Measurements from ENCODE around the gene DTD1.

Gene DTD1

DNA sequence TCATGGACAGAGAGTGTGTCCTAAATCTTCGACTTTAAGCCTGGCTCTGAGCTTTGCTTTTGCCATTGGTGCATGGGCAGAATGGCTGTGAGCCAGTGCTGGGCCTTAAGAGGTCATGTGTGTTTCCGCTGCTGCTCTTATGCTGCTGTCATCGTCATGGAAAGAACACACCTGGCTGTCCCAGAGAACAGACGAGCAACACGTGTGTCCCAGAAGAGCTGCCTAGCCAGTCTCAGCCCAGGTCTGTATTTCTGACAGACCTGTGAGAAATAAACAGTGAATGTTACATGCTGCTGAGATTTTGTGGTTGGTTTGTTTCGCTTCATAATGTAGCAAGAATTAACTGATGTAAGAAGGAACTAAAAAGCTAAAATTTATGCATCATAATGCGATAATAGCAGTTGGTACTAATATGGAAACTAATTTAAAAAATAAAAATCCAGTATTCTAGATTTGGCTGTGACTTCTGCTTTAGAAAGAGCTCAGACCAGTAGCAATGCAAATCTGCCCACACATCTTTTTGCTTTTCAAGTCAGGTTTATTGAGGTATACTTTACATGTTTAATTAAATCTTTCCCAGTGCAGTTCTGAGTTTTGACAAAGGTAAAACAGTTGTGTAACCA lies 214.3 kb downstream of the DTD1 start:
- no peak for DNase-seq

DNA sequence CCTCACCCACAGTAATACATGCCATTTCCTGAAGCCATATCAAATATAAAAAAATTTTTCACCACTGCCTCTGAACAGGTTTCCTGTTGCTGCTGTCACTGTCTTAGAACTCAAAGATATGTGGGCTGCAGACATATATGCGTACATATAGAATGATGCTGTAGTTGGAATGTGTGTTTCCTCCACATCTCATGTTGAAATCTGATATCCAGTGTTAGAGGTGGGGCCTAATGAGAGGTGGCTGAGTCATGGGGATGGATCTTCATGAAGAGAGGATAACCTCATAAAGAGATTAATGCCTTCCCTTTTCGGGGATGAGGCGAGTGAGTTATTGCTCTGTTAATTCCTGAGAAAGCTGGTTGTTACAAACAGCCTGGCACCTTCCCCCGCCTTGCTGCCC lies 218.0 kb downstream of the DTD1 start:
- no peak for DNase-seq

DNA sequence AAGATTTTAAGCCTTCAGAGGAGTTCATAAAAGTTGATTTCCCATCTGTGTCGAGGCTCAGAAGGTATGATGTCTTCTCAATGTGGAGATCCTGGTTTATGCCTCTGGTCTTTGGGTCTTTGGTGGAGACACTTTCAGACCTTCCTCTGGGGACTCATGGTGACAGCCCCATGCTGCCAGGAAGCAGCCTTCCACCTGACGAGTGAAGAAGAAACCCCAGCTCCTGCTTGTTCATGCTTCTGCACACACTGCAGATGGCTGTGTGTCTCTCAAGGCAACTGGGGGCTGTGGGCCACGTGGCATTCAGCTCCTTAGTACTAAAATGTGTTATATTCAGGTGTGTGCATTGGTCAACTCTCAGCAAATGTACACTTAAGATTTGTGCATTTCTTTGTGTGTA lies 220.9 kb downstream of the DTD1 start:
- DNase-seq = no peak

DNA sequence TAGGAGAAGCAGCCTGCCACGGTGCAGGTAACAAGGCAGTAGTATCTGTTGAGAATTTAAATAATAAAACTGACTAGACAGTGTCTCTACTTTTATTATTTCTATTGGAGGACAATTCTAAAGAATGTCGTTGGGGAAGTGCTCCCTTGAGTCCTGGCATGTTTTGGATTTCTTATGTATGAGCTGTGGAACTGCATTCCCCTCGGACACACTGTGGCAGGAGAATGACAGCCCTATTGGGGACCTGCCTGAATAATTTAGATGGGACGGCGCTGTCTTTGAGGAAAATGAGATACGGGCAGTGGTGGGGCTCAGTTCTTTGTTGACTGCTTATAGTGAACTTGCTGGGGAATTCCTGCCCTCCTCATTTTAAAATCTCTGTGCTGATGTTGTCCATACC lies 223.3 kb downstream of the DTD1 start:
- no peak for DNase-seq

DNA sequence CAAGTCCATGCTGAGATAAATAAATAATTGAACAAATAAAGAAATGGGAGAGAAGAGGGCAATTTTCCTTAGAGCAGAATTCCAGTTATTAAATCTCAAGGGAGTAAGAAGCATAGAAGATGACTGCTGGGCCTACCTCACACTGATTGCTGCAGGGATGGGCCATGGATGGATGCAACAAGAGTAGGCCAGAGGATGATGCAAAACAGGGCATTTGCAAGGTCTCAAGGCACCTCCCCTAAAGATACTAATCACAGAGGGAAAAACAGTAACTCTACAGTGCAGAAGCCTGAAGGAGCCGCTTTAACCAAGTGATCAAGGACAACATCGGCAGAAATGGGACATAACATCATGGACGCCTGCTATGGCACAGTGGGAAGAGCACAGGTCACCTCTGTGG lies 224.1 kb downstream of the DTD1 start:
- DNase-seq = no peak

DNA sequence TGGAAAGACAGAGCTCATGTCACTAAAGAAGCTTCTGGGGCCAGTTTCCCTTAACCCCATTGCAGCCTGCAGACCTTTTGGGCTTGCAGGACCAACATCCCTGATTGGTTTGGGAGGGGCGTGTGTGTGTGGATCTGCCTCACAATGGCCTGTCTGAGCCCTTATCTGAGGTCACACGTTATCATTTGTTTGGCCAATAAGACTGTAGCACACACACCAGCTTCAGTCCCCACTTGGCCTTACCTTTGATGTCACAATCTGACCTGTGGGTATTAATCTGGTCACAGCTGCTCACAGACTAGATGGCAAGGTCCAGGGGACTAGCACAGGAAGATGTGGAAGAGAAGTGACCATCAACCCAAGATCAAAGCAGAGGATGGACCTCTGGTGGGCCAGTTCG lies 225.6 kb downstream of the DTD1 start, which contains the start of gene SCP2D1:
SCP2D1 (plus strand) TSS at position 301 of the 400 bp plus-strand sequence; CDS start at position 334, 33 bp downstream.
- no peak for DNase-seq

DNA sequence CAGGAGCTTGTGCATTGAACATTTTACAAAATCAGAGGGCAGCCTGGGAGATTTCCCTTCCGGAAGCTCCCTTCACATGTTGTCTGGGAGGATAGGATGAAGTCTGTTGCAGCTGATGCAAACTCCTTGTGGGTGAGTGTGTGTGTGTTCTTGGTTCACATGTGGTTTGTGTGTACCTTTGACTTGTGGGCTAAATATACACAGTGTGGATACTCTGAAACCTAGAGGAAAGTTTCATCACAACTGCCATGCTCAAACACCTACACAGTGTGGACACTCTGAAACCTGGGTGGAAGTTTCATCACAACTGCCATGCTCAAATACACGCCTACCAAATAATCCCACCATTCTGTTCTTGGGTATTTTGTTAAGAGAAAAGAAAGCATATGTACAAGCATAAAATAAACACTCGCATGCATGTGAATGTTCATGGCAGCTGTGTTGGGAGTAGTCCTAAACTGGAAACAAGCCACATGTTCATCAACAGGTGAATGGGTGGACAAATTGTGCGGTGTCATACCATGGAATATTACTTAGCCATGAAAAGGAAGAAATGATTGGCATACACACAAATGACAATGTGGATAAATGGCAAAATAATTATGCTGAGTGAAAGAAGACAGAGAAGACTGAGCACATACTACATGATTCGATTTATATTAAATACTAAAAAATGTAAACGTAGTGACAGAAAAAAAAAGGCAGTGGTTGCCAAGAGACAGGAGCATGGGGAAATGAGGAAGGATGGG lies 227.5 kb downstream of the DTD1 start:
- no peak for DNase-seq
